Keratinocyte (primary cell): ENCODE results near the gene KRTAP10-11.

Source experiments
- EZH2 ChIP-seq: IDR thresholded peaks from one replicate; pipeline ENCODE4 v1.6.1; 2012; ENCODE audit warnings: inconsistent platforms, mild to moderate bottlenecking, low read length, moderate library complexity
- TF ChIP-seq, protein P1 (sequence below), 3 experiments: IDR thresholded peaks in 1 of 3; conservative IDR thresholded peaks in 1 of 3; optimal IDR thresholded peaks in 1 of 3; 2 replicates in 2 of 3; 3 replicates in 1 of 3; pipeline versions ENCODE3 to v1.5.1; 2011; ENCODE audit warnings: low read length in 3 of 3, mild to moderate bottlenecking in 3 of 3, moderate library complexity in 2 of 3, control low read depth in 1 of 3, inconsistent platforms in 1 of 3; ENCODE audit not compliant: insufficient read depth in 2 of 3; ENCODE audit errors: extremely low read depth in 1 of 3

DNA sequence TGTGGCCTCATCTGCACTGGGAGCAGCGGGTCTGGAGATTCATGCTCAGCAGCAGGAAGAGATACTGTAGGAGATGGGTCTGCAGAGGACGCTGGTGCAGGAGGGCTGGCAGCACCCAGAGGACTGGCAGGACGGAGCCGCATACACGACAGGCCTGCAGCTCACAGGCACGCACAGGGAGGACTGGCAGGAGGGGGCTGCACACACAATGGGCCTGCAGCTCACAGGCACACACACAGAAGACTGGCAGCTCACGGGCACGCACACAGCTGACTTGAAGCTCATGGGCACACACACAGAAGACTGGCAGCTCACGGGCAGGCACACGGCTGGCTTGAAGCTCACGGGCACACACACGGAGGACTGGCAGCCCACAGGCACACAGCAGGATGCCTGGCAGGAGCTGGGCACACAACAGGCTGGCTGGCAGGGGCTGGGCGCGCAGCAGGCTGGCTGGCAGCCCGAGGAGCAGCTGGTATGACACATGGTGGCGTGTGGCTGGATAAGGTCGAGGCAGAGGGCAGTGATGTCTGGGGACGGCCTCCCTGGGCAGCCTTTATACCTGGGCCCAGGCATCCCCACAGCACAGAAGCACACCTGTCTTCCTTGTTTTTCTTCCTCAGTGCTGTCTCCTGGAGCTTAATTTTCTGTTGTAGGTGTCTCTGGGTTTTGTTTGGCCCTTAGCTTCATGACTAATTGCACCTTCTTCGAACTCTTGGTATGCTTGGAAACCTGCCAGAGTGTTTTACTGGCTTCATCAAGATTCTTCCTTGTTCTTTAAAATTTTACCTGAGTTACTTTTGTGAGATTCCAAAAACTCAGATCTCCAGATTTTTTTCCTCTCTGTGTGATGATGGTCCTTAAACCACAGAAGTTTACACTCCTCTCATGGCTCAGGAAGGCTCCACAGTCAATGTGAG, 20.4 kb downstream of the KRTAP10-11 start, which contains the start of gene KRTAP12-2:
- TF ChIP-seq, protein P1, sequence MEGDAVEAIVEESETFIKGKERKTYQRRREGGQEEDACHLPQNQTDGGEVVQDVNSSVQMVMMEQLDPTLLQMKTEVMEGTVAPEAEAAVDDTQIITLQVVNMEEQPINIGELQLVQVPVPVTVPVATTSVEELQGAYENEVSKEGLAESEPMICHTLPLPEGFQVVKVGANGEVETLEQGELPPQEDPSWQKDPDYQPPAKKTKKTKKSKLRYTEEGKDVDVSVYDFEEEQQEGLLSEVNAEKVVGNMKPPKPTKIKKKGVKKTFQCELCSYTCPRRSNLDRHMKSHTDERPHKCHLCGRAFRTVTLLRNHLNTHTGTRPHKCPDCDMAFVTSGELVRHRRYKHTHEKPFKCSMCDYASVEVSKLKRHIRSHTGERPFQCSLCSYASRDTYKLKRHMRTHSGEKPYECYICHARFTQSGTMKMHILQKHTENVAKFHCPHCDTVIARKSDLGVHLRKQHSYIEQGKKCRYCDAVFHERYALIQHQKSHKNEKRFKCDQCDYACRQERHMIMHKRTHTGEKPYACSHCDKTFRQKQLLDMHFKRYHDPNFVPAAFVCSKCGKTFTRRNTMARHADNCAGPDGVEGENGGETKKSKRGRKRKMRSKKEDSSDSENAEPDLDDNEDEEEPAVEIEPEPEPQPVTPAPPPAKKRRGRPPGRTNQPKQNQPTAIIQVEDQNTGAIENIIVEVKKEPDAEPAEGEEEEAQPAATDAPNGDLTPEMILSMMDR (optimal IDR thresholded peaks at IDR 0.05 in 1 of 3, IDR thresholded peaks at IDR 0.05 in 1 of 3, conservative IDR thresholded peaks at IDR 0.05 in 1 of 3; ENCODE audit: extremely low read depth in 1 of 3, insufficient read depth in 2 of 3, low read length in 3 of 3), result no peak
- no peak for TF ChIP-seq EZH2
